HepG2 (cell line): ENCODE results near the gene HAUS7. TPM values are rescaled to one million over a fixed set of nuclear protein-coding genes. Genes with fewer than 3 reads are reported as not detected.

Experiments
- ARID3A ChIP-seq: IDR thresholded peaks from 2 replicates; pipeline ENCODE4 v1.6.1; 2012; ENCODE audit warnings: low read depth, low read length, improper control_type of control experiment
- ARNTL ChIP-seq: sonication (generic); formaldehyde crosslinking; IDR thresholded peaks from 2 replicates; pipeline ENCODE4 v1.4.0; 2020; ENCODE audit warnings: mild to moderate bottlenecking, missing genetic modification reagents
- ATF1 ChIP-seq: IDR thresholded peaks from 2 replicates; pipeline ENCODE4 v1.6.1; 2016; ENCODE audit warnings: mild to moderate bottlenecking, control low read depth
- CBX5 ChIP-seq: sonication (generic); formaldehyde crosslinking; IDR thresholded peaks from 2 replicates; pipeline ENCODE4 v1.4.0; 2020; ENCODE audit warnings: missing genetic modification reagents, borderline replicate concordance
- CHD2 ChIP-seq: IDR thresholded peaks from 2 replicates; pipeline ENCODE4 v1.6.1; 2011; ENCODE audit warnings: low read depth, low read length, improper control_type of control experiment
- GTF2F1 ChIP-seq: fragments of 150-350 bp; IDR thresholded peaks from 2 replicates; pipeline ENCODE4 v1.6.1; 2014; ENCODE audit warnings: low read length
- HIC2 ChIP-seq: sonication (generic); formaldehyde crosslinking; IDR thresholded peaks from 2 replicates; pipeline ENCODE4 v1.9.0; 2022; ENCODE audit warnings: low read depth, missing genetic modification reagents
- HNF4G ChIP-seq, 2 experiments: sonication (generic) in 1 of 2; formaldehyde crosslinking in 1 of 2; IDR thresholded peaks; 2 replicates each; pipeline versions ENCODE4 v1.4.0 to v1.6.1; 2011 to 2020; ENCODE audit warnings: borderline replicate concordance in 2 of 2, low read depth in 2 of 2, mild to moderate bottlenecking in 2 of 2, low read length in 1 of 2, missing genetic modification reagents in 1 of 2, moderate library complexity in 1 of 2
- HOXA3 ChIP-seq: sonication (generic); formaldehyde crosslinking; IDR thresholded peaks from 2 replicates; pipeline ENCODE4 v1.5.0; 2020; ENCODE audit warnings: missing genetic modification reagents
- JUNB ChIP-seq: sonication (generic); formaldehyde crosslinking; IDR thresholded peaks from 2 replicates; pipeline ENCODE4 v1.8.0; 2022; ENCODE audit warnings: missing genetic modification reagents, mild to moderate bottlenecking, borderline replicate concordance
- KLF15 ChIP-seq: sonication (generic); formaldehyde crosslinking; IDR thresholded peaks from 2 replicates; pipeline ENCODE4 v1.8.1; 2023; ENCODE audit warnings: borderline replicate concordance, mild to moderate bottlenecking, inconsistent platforms, missing genetic modification reagents, mixed read lengths
- KLF9 ChIP-seq: IDR thresholded peaks from 2 replicates; pipeline ENCODE4 v1.6.1; 2016; ENCODE audit warnings: low read depth
- NFIC ChIP-seq: IDR thresholded peaks from 2 replicates; pipeline ENCODE4 v1.6.1; 2012; ENCODE audit warnings: mild to moderate bottlenecking, low read length, inconsistent platforms
- NFRKB ChIP-seq: fragments of 450-650 bp; IDR thresholded peaks from 2 replicates; pipeline ENCODE4 v1.6.1; 2017
- SATB2 ChIP-seq: sonication (generic); formaldehyde crosslinking; IDR thresholded peaks from 2 replicates; pipeline ENCODE4 v1.5.0; 2020; ENCODE audit warnings: missing genetic modification reagents
- SP4 ChIP-seq: sonication (generic); formaldehyde crosslinking; IDR thresholded peaks from 2 replicates; pipeline ENCODE4 v1.8.1; 2023; ENCODE audit warnings: mild to moderate bottlenecking, missing genetic modification reagents
- TCF7 ChIP-seq: sonication (generic); IDR thresholded peaks from 2 replicates; pipeline ENCODE4 v1.6.1; 2016; ENCODE audit warnings: antibody characterized with exemption, low read depth
- ZBTB37 ChIP-seq: sonication (generic); formaldehyde crosslinking; IDR thresholded peaks from 2 replicates; pipeline ENCODE4 v1.4.0; 2020; ENCODE audit warnings: mild to moderate bottlenecking, missing genetic modification reagents
- ZGPAT ChIP-seq: IDR thresholded peaks from 2 replicates; pipeline ENCODE4 v1.6.1; 2016; ENCODE audit warnings: mild to moderate bottlenecking
- ZNF281 ChIP-seq: sonication (generic); formaldehyde crosslinking; IDR thresholded peaks from 2 replicates; pipeline ENCODE4 v1.4.0; 2020; ENCODE audit warnings: missing genetic modification reagents, borderline replicate concordance
- ZNF562 ChIP-seq: sonication (generic); formaldehyde crosslinking; IDR thresholded peaks from 2 replicates; pipeline ENCODE4 v1.8.0; 2022; ENCODE audit warnings: missing genetic modification reagents, borderline replicate concordance
- polyA plus RNA-seq, 8 experiments: library from polyadenylated mRNA; depleted of rRNA in 3 of 8; stranded (reverse) in 7 of 8; unstranded in 1 of 8; fragments of >200 nt; fragmentation: Illumina TruSeq in 4 of 8; extraction: Trizol in 4 of 8; gene quantifications; 2 replicates each; pipeline versions ENCODE4 v1.2.1 to v1.2.3, GENCODE V29; 2011 to 2016; ENCODE audit warnings: low read depth in 4 of 8, missing spikeins in 1 of 8, mixed read lengths in 1 of 8; ENCODE audit not compliant: insufficient read depth in 1 of 8
- total RNA-seq, 5 experiments: library from RNA; depleted of rRNA; stranded (reverse); fragments of >200 nt; fragmentation: Illumina TruSeq; extraction: Trizol; gene quantifications; 2 replicates each; pipeline ENCODE4 v1.2.3, GENCODE V29; 2016; ENCODE audit warnings: low read depth in 1 of 5

Gene HAUS7
- total and polyA plus RNA-seq, 2 of the 13 experiments (the other 11 are each of a cell fraction or from before 2014, with no cell fraction given), result 10.9 to 42.4 TPM

- peak; percentile 66; the same call in 1 of the 2 replicates for TF ChIP-seq HOXA3
- TF ChIP-seq HNF4G (IDR thresholded peaks at IDR 0.05; ENCODE audit: borderline replicate concordance, low read depth, low read length), result peak; percentile 64; the same call in 1 of the 2 replicates
- TF ChIP-seq HNF4G (CRISPR knock-in tag; IDR thresholded peaks at IDR 0.05; ENCODE audit: borderline replicate concordance, low read depth), result peak; percentile 60; the same call in 1 of the 2 replicates
- no peak for TF ChIP-seq CHD2
- no peak for TF ChIP-seq ZNF562
- TF ChIP-seq KLF15 (CRISPR knock-in tag), result no peak
- no peak for TF ChIP-seq JUNB (CRISPR knock-in tag)
- no peak for TF ChIP-seq SP4 (CRISPR knock-in tag)
- no peak for TF ChIP-seq CBX5 (CRISPR knock-in tag)
- TF ChIP-seq NFIC, result 0 out of 2 replicates have a peak, but pooled peaks have one; percentile 27
- no peak for TF ChIP-seq ARID3A
- no peak for TF ChIP-seq GTF2F1
- TF ChIP-seq KLF9, result no peak
- TF ChIP-seq ZBTB37 (CRISPR knock-in tag), result no peak
- TF ChIP-seq SATB2 (CRISPR knock-in tag), result no peak
- peak; percentile 46; the same call in 1 of the 2 replicates for TF ChIP-seq ZGPAT (CRISPR knock-in tag)
- no peak for TF ChIP-seq HIC2 (CRISPR knock-in tag)
- TF ChIP-seq ZNF281 (CRISPR knock-in tag), result peak; percentile 28; the same call in 1 of the 2 replicates
- TF ChIP-seq TCF7, result no peak
- TF ChIP-seq NFRKB, result no peak
- peak; percentile 57; the same call in 1 of the 2 replicates for TF ChIP-seq ARNTL (CRISPR knock-in tag)
- no peak for TF ChIP-seq ATF1
Observed at GRCh38 chrX:153409414-153410101, 60.8 kb downstream of the HAUS7 start (continued).
